ENCODE data around the gene ZDHHC14.

GRCh38 chr6:157484181-157484580 is 103.2 kb downstream of the ZDHHC14 start:
- TF ChIP-seq, protein P1, sequence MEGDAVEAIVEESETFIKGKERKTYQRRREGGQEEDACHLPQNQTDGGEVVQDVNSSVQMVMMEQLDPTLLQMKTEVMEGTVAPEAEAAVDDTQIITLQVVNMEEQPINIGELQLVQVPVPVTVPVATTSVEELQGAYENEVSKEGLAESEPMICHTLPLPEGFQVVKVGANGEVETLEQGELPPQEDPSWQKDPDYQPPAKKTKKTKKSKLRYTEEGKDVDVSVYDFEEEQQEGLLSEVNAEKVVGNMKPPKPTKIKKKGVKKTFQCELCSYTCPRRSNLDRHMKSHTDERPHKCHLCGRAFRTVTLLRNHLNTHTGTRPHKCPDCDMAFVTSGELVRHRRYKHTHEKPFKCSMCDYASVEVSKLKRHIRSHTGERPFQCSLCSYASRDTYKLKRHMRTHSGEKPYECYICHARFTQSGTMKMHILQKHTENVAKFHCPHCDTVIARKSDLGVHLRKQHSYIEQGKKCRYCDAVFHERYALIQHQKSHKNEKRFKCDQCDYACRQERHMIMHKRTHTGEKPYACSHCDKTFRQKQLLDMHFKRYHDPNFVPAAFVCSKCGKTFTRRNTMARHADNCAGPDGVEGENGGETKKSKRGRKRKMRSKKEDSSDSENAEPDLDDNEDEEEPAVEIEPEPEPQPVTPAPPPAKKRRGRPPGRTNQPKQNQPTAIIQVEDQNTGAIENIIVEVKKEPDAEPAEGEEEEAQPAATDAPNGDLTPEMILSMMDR (IDR thresholded peaks at IDR 0.05; ENCODE audit: low read length): no peak
- TF ChIP-seq EZH2 (optimal IDR thresholded peaks at IDR 0.05; ENCODE audit: low read depth, low read length): no peak
- TF ChIP-seq EZH2phosphoT487 (IDR thresholded peaks at IDR 0.05; ENCODE audit: low read length): no peak
